Activated naive CD8-positive, alpha-beta T cell treated with anti-CD3 and anti-CD28 coated beads for 36 hours (primary cell): ENCODE measurements around the gene TAL1. TPM values are rescaled to one million over a fixed set of nuclear protein-coding genes. Genes with fewer than 3 reads are reported as not detected.
A peak's percentile ranks its signal among the peaks of the same experiment; 100 is the strongest.
"Not testable (repeated sequence)": the region's sequence is repeated elsewhere in the genome, so short reads cannot be mapped to it uniquely, and the experiment has no call there.

Experiments used
- DNase-seq: peaks from one replicate; pipeline ENCODE4 v3.0.0; 2021
- H3K27ac Mint-ChIP-seq: one replicate; pipeline ENCODE4 v1.8.0; 2022; ENCODE audit warnings: mild to moderate bottlenecking, moderate library complexity, mixed read lengths
- H3K27me3 Mint-ChIP-seq: one replicate; pipeline ENCODE4 v1.8.0; 2022; ENCODE audit warnings: mild to moderate bottlenecking, mixed read lengths
- H3K36me3 Mint-ChIP-seq: one replicate; pipeline ENCODE4 v1.8.0; 2021; ENCODE audit warnings: mild to moderate bottlenecking, mixed read lengths
- H3K4me1 Mint-ChIP-seq: one replicate; pipeline ENCODE4 v1.8.0; 2021; ENCODE audit warnings: mixed read lengths
- H3K4me3 Mint-ChIP-seq: one replicate; pipeline ENCODE4 v1.8.0; 2022; ENCODE audit warnings: mild to moderate bottlenecking, moderate library complexity, mixed read lengths
- H3K9me3 Mint-ChIP-seq: one replicate; pipeline ENCODE4 v1.8.0; 2022; ENCODE audit warnings: mixed read lengths
- total RNA-seq, 2 experiments: library from RNA; stranded (reverse); gene quantifications; one replicate each; pipeline ENCODE4 v1.2.3, GENCODE V29; 2021

The TAL1 gene
- not detected for total RNA-seq

- Mint-ChIP-seq H3K27ac (peak within 1 kb of the TSS; percentile 43), H3K9me3 (no peaks in the 10 kb centered on the region), H3K36me3 (no peaks in the 10 kb centered on the region), H3K4me1 (peaks cover 28% of the 10 kb centered on the region), H3K27me3 (peaks cover 94% of the 10 kb centered on the region), H3K4me3 (peak within 1 kb of the TSS; percentile 72)
- no peak for DNase-seq
Measured at GRCh38 chr1:47232187-47232874, at the start of gene TAL1. TSS of gene TAL1 (minus strand) at chr1:47232225. CDS start at chr1:47225888, 6,337 bp downstream.

DNA sequence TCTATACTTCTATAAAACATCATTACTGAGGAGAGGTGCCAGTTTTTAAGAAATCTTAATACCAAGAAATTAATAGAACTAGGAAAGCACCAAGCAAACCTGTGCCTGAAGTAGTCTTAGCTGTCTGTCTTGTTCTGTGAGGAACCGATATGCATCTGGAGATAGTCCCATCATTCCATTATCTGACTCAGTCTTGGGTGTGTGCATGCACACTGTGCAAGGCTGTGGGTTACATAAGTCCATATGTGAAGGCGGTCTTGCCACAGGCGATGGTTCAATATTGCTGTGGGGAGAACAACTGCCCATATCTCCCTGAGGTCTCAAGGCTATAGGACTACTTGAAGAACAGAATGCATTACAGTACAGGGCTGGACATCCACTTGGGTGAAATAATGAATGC is 48.1 kb upstream of the TAL1 start:
- no peak for DNase-seq
- Mint-ChIP-seq H3K27me3 (no peaks in the 10 kb centered on the region), H3K4me3 (no peak overlapping the region), H3K4me1 (no peaks in the 10 kb centered on the region), H3K36me3 (peaks cover 26% of the 10 kb centered on the region), H3K9me3 (no peaks in the 10 kb centered on the region), H3K27ac (no peak overlapping the region)

- no peak overlapping the region for H3K27ac Mint-ChIP-seq
Measured at GRCh38 chr1:47276850-47277249, 44.8 kb upstream of the TAL1 start.

DNA sequence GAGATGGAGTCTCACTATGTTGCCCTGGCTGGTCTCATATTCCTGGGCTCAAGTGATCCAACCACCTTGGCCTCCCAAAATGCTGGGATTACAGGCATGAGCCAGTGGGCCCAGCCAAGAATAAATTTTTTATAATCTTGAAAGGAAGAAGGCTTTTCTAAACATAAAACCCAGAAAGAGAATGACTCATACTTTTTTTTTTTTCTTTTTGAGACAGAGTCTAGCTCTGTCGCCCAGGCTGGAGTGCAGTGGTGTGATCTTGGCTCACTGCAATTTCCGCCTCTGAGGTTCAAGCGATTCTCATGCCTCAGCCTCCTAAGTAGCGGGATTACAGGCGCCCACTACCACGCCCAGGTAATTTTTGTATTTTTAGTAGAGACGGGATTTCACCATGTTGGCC is 43.8 kb upstream of the TAL1 start:
- not testable (repeated sequence) for H3K27ac Mint-ChIP-seq, DNase-seq

More at GRCh38 chr1:47276850-47277249, 44.8 kb upstream of the TAL1 start:
- Mint-ChIP-seq H3K9me3 (no peaks in the 10 kb centered on the region), H3K4me3 (no peak overlapping the region), H3K27me3 (no peaks in the 10 kb centered on the region), H3K4me1 (no peaks in the 10 kb centered on the region), H3K36me3 (peaks cover 21% of the 10 kb centered on the region)
- DNase-seq: no peak

GRCh38 chr1:47265529-47265928 is 33.5 kb upstream of the TAL1 start:
- H3K4me1 Mint-ChIP-seq, H3K4me3 Mint-ChIP-seq, H3K9me3 Mint-ChIP-seq, DNase-seq, H3K27me3 Mint-ChIP-seq, H3K27ac Mint-ChIP-seq: not testable (repeated sequence)
- H3K36me3 Mint-ChIP-seq: peaks cover 25% of the 10 kb centered on the region

More for the DNA sequence above, 43.8 kb upstream of the TAL1 start:
- H3K36me3 Mint-ChIP-seq: peaks cover 20% of the 10 kb centered on the region
- not testable (repeated sequence) for H3K9me3 Mint-ChIP-seq, H3K27me3 Mint-ChIP-seq, H3K4me1 Mint-ChIP-seq, H3K4me3 Mint-ChIP-seq

DNA sequence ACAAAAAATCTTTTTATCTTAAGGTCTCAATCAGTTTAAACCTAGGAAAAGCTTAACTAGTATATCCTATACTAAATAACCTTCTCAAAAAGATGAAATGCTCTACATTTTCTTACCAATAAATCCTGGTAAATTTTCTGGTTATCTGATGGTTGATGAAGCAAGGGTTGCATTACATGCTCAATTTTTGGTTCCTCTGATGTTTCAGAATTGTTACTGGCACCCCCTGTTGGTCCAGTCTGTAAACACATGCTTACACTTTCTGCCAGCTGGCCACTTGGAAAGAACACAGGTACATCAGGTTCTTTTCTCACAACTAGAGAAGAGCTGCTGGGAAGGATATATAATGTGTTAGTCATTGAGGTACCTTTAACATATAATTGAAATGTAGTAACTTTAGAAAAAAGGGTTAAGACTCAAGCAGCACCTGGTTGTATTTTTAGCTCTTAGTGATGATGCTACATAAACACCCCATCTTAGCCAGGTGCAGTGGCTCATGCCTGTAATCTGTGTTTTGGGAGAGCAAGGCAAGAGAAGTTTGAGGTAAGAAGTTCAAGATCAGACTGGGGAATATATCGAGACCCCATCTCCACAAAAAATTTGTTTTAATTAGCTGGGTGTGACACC is 30.9 kb upstream of the TAL1 start:
- Mint-ChIP-seq H3K36me3 (peaks cover 27% of the 10 kb centered on the region), H3K27ac (no peak overlapping the region), H3K4me1 (no peaks in the 10 kb centered on the region), H3K27me3 (no peaks in the 10 kb centered on the region), H3K4me3 (no peak overlapping the region), H3K9me3 (no peaks in the 10 kb centered on the region)
- DNase-seq: peak; percentile 17

- Mint-ChIP-seq H3K27me3 (no peaks in the 10 kb centered on the region), H3K36me3 (peaks cover 26% of the 10 kb centered on the region), H3K27ac (no peak overlapping the region), H3K4me3 (no peak overlapping the region), H3K4me1 (no peaks in the 10 kb centered on the region), H3K9me3 (no peaks in the 10 kb centered on the region)
- DNase-seq: no peak
Measured at GRCh38 chr1:47257224-47257623, 25.2 kb upstream of the TAL1 start.

- Mint-ChIP-seq H3K4me1 (no peaks in the 10 kb centered on the region), H3K9me3 (no peaks in the 10 kb centered on the region), H3K4me3 (no peak overlapping the region), H3K27ac (no peak overlapping the region), H3K36me3 (peaks cover 24% of the 10 kb centered on the region), H3K27me3 (no peaks in the 10 kb centered on the region)
- no peak for DNase-seq
Measured at GRCh38 chr1:47252795-47253194, 20.8 kb upstream of the TAL1 start.

DNA sequence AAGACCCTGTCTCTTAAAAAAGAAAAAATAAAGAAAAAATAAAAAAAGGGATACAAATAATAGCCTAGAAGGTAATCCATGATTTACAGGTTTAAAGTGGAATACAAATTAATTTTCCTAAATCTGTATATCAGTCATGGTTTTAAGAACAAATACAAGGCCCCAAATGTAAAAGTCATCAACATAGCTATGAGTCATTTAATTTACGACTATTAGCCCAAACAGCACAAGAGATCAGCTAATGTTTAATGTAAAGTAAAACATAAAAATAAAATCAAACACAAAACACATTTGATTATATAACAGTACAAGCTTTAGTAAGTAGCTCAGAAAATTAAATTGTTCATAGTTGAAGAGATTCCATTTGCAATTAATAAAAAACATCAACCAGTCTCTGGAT is 20.3 kb upstream of the TAL1 start:
- Mint-ChIP-seq H3K4me3 (no peak overlapping the region), H3K27me3 (no peaks in the 10 kb centered on the region), H3K9me3 (no peaks in the 10 kb centered on the region), H3K4me1 (no peaks in the 10 kb centered on the region), H3K36me3 (peaks cover 21% of the 10 kb centered on the region), H3K27ac (no peak overlapping the region)
- DNase-seq: no peak

GRCh38 chr1:47249755-47250154 is 17.7 kb upstream of the TAL1 start:
- Mint-ChIP-seq H3K9me3 (no peaks in the 10 kb centered on the region), H3K27ac (no peak overlapping the region), H3K36me3 (peaks cover 12% of the 10 kb centered on the region), H3K4me1 (no peaks in the 10 kb centered on the region), H3K27me3 (peaks cover 3% of the 10 kb centered on the region), H3K4me3 (no peak overlapping the region)
- DNase-seq: no peak

- H3K4me3 Mint-ChIP-seq: no peak overlapping the region
- peaks cover 1% of the 10 kb centered on the region for H3K36me3 Mint-ChIP-seq
- peaks cover 34% of the 10 kb centered on the region for H3K27me3 Mint-ChIP-seq
- H3K27ac Mint-ChIP-seq: no peak overlapping the region
- no peaks in the 10 kb centered on the region for H3K4me1 Mint-ChIP-seq
- DNase-seq: no peak
- no peaks in the 10 kb centered on the region for H3K9me3 Mint-ChIP-seq
Measured at GRCh38 chr1:47244339-47244862, 12.4 kb upstream of the TAL1 start.

DNA sequence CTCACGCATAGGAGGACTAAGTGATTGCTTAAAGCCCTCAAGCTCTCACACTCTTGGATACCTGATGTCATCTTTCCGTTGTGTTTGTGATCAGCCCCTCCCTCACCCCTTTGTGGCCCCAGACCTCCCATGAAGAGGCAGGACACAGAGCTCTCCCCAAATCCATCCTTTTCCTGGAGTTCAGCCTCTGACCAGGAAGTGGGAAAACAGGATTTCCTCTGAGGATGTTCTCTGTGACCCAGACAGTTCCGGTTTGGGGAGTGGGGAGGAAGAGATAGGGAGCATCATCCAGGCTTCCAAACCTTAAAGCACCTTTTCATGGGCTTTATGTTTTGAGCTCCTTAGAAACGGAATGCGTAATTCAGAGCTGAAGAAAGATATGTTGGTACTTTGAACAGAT is 11.9 kb upstream of the TAL1 start:
- H3K36me3 Mint-ChIP-seq: no peaks in the 10 kb centered on the region
- no peak for DNase-seq
- peaks cover 38% of the 10 kb centered on the region for H3K27me3 Mint-ChIP-seq
- no peaks in the 10 kb centered on the region for H3K4me1 Mint-ChIP-seq
- H3K9me3 Mint-ChIP-seq: no peaks in the 10 kb centered on the region
- H3K27ac Mint-ChIP-seq: no peak overlapping the region
- no peak overlapping the region for H3K4me3 Mint-ChIP-seq

DNA sequence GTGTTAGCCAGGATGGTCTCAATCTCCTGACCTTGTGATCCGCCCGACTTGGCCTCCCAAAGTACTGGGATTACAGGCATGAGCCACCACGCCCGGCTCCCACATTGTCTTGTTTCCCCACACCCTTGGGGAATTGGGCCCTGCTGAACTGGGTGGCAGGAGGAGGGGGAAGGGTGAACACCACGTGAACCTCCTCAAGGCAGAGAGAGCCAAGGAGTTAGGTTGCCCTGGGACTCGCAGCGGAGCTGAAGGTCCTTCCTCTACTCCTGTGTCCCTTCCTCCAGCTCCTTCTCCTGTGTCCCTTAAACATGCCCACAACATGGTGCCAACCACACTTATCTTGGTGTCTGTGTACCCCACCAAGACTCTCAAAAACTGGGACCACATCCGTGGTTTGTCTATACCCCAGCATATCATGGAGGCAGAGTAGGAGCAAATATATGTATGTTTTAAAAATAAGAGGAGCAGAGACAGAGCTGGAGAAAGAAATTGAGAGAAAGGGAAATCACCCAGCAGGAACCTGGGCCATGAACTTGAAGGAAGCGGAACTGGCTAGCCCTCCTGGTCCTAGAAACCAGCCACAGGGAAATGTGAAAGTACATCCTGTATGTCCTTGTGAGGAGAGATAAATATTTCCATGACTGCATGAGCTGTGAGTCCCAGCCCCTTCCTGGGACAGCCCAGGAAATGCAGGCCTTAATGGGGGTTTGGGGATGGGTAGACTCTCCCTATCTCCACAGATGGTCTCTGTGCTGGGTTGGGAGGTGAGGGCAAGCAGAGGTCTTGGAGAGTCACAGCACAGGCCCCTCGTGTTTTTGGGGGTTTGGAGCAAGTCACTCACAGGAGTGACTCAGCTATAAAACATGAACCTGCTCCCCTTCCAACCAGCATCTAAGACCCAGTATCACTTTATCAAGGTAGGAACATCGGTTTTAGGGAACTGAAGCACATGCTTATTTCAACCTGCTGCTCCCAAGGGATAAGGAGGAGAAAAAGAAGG is 9.4 kb upstream of the TAL1 start:
- DNase-seq: no peak
- Mint-ChIP-seq H3K36me3 (no peaks in the 10 kb centered on the region), H3K27ac (no peak overlapping the region), H3K4me3 (no peak overlapping the region), H3K27me3 (peaks cover 59% of the 10 kb centered on the region), H3K4me1 (no peaks in the 10 kb centered on the region), H3K9me3 (no peaks in the 10 kb centered on the region)

DNA sequence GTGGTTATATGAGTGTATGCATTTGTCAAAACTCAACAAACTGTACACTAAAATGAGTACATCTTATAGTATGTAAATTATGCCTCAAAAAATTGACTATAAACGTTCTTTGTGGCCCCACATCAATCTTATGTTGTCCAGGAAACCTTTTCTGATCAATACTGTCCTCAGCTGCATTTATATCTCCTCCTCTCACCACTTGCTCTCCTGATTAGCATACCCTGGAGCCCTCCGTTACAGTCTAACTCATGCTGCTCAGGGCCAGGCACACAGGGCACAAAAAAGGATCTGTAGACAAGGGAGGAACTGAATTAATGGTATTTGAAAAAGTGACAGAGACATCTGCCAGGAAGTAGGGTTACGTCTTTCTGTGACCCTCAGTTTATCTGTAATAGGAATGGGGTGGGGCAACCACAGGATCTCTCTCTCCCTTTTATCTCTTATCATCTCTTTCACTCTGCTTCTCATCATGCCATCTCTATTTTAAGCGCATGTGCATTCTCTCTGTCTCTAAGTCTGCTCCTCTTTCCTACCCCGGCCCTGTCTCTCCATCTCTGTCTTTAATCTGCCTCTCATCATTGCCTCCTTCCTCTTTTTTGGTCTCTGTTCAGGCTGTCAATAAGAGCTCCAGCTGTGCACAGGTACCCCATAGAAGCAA is 7.0 kb upstream of the TAL1 start:
- Mint-ChIP-seq H3K9me3 (no peaks in the 10 kb centered on the region), H3K27ac (no peak overlapping the region), H3K36me3 (no peaks in the 10 kb centered on the region), H3K27me3 (peaks cover 76% of the 10 kb centered on the region), H3K4me1 (no peaks in the 10 kb centered on the region), H3K4me3 (no peak overlapping the region)
- no peak for DNase-seq
